Measurements from ENCODE around the gene CTTNBP2NL.
"Not testable (repeated sequence)": the region's sequence is repeated elsewhere in the genome, so short reads cannot be mapped to it uniquely, and the experiment has no call there.

The CTTNBP2NL gene

DNA sequence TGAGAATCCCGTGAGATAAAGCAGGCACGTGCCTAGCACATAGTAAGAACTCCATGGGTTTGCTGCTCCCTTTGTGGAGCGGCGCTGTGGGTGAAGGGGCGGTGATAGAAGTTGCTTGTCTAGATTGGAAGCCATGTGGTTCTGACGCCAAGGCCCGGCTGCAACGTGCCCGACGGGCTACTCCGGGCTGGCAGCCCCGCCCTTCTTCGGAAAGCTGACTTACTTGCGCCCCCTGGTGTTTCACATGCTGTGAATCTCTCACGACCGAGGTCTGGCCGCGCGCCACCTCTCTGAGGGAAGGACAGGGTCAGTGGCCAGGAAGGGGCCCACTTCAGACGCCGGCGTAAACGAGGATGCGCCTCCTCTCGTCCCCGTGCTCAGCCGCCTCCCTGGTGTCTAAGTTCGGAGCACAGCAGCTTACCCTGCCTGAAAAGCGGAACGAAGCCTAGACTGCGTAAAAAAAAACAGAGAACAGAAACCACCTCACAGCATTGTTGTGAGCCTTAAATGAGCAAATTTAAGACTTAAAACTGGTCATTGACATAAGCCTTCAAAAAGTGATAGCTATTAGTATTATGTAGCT, 70.2 kb downstream of the CTTNBP2NL start:
- peak; percentile 92 for DNase-seq

GRCh38 chr1:112470324-112470723, 74.3 kb downstream of the CTTNBP2NL start:
- not testable (repeated sequence) for DNase-seq

DNA sequence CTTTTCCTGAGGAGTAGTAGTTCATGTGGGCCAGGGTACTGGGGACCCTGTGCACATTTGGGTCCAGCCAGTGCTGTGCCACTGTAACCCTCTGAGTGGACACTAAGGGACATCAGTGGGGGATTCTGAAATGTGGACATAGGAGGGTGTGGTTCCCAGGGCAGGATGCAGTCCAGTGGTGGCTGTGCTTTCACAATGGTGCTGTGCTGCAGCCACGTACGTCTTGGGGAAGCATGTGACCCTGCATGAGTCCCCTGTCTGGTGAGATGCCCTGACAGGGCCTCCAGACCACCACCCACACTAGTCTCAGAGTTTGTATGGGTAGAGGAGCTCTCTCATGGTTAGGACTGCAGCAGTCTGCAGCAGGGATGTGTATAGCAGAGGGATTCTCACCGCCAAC, 75.0 kb downstream of the CTTNBP2NL start:
- no peak for DNase-seq

GRCh38 chr1:112472142-112472541, 76.1 kb downstream of the CTTNBP2NL start:
- no peak for DNase-seq

- DNase-seq: no peak
These were observed 81.5 kb downstream of the CTTNBP2NL start for GRCh38 chr1:112477550-112477949.

DNA sequence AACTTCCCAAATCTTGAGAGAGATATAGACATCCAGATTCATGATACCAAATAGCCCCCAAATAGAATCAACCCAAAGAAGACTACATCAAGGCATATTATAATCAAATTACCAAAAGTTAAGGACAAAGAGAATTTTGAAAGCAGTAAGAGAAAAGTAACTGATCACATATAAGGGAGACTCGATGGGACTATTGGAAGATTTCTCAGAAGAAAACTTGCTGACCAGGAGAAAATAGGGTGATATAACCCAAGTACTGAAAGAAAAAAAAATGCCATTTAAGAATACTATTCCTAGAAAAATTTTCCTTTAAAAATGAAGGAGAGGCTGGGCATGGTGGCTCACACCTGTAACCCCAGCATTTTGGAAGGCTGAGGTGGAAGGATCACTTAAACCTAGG, 82.3 kb downstream of the CTTNBP2NL start:
- no peak for DNase-seq

GRCh38 chr1:112486063-112486462, 90.0 kb downstream of the CTTNBP2NL start:
- not testable (repeated sequence) for DNase-seq

GRCh38 chr1:112487686-112488085, 91.7 kb downstream of the CTTNBP2NL start:
- DNase-seq: not testable (repeated sequence)

DNA sequence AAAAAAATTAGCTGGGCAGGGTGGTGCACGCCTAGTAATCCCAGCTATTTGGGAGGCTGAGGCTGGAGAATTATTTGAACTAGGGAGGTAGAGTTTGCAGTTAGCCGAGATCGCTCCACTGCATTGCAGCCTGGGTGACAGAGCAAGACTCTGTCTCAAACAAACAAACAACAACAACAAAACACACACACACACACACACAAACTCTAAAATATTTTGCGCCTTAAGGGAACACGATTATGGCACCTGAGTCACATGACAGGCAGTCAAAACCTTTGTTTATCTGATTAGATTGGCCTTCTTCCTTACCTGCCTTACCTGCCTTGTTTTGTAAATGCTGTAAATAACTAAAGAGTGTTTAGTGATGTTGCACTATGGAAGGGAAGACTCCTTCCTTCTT, 92.1 kb downstream of the CTTNBP2NL start:
- DNase-seq: no peak

DNA sequence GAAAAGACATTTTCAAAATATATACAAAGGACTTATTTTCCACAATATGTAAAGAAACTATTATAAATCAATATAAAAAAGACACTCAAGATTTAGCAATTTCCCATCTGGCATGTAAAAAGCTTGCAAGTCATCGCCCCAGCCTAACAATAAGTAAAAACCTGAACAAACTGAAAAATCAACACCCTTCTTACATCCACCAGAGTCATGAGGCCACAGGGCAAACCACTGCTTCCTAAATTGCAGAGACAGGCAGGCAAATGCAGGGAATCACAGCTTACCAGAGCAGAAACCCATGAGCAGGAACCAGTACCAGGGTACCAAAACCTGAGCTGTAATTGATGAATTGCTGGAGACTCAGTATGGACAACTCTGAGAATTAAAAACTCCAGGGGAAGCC, 96.1 kb downstream of the CTTNBP2NL start:
- DNase-seq: no peak

- no peak for DNase-seq
These were observed 97.3 kb downstream of the CTTNBP2NL start for GRCh38 chr1:112493351-112493750.

- no peak for DNase-seq
These were observed 100.3 kb downstream of the CTTNBP2NL start for GRCh38 chr1:112496290-112496689.

DNA sequence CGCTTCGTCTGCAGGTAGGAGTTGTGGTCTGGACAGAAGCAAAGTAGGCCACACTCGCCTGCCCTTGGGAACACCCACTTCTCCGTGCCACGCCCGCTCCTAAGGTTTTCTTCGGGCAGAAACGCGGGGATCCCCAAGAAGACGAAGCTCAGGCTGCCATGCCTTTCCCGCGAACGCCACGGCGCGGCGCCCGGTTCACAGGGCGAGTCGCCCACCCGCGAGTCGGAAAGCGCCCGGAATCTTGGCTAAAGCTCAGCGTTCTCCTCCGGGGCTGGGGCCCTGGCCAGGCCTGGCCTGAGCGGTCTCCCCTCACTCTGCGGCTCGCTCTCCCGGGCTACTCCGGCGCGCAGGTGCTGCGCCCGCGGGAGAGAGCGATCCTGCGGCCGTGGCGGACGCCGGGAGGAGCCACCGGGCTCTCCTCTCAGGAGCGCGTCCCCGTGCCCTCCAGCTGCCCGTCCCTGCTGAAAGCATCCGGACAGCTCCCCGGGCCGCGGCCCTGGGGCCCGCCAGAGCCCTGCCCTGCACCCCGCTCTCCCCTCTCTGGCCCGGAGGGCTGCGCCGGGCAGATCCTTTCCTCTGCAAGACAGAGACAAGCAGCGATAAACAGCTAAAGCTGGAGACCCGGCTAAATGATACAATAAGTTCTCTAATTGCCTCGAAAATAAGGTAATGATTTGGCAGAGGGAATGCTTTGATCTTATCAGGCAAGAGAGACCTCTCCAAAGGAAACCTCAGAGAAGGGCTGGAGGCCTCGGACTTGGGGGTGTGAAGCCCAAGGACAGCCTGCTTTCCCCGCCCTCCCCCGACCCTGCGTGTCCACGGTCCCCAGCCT, 106.0 kb downstream of the CTTNBP2NL start:
- peak; percentile 87 for DNase-seq

DNA sequence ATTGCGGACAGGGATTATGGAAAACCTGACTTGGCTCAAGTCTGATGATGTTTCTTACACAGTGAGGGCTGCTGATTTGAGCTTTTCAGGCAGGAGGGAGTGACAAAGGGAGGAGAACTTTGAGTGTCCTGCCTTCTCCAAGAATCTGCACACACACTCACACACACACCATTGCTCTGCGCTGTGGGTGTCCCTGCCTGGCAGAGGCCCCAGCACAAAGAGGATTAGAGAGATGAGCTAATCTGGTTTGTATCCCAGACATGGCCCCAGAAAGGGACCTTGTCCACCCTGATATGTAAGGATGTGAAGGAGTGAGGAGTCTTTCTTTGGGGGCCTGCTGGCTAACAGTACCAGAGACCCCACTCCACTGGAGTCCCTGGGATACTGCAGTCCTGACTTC, 106.8 kb downstream of the CTTNBP2NL start:
- DNase-seq: peak; percentile 60

- DNase-seq: no peak
These were observed 108.1 kb downstream of the CTTNBP2NL start for GRCh38 chr1:112504001-112504660.

- DNase-seq: peak; percentile 36
These were observed 108.8 kb downstream of the CTTNBP2NL start for GRCh38 chr1:112504661-112505399.

GRCh38 chr1:112505400-112505785, 109.4 kb downstream of the CTTNBP2NL start:
- no peak for DNase-seq

DNA sequence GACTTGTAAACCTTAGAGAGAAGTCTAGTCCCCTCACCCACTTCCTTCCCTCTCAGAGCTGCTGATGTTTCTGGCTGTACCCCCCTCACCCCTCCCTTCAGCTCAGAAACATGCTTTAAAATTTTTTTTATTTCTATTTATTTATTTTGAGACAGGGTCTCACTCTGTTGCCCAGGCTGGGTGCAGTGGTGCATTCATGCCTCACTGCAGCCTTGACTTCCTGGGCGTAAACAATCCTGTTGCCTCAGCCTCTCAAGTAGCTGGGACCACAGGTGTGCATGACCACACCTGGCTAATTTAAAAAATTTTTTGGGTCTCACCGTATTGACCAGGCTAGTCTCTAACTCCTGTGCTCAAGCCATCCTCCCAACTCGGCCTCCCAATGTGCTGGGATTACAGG, 109.9 kb downstream of the CTTNBP2NL start:
- no peak for DNase-seq

DNA sequence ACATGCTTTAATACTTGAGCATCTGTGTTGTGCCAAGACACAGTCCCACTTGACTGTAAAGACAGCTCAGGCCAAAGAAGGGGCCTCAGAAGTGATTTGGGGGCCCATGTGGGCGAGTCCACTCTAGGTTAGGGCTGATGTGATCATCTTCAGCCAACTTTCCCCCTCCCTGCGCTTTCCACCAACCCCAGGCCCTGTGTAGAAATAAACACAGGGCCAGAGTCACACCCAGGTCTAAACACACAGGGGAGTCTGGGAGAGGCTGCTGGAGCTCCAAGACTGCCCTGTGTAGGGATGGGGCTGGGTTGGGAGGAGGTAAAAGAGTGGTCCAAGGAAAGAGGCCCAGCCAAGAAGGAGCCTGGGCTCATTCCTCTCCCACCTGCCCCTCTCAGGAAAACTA, 110.3 kb downstream of the CTTNBP2NL start:
- no peak for DNase-seq

DNA sequence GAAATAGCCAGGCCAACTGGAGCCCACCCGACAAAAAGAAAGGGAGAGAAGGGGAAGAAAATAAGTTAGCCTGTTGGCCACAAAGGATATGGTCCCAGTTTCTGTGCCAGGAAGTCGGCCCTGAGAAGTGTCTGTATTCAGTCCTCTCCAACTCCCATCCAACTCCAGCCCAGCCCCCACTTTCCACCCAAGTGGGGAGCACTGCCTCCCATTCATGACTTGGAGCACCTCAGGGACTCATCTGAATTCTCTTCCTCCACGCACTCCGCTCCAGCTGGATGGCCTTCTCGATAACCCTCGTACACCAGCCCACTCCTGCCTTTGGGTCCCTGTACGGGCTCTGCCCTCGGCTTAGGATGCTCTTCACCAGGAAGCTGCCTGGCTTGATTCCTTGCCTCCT, 110.7 kb downstream of the CTTNBP2NL start:
- DNase-seq: no peak

- no peak for DNase-seq
These were observed 111.3 kb downstream of the CTTNBP2NL start for GRCh38 chr1:112507336-112507735.

DNA sequence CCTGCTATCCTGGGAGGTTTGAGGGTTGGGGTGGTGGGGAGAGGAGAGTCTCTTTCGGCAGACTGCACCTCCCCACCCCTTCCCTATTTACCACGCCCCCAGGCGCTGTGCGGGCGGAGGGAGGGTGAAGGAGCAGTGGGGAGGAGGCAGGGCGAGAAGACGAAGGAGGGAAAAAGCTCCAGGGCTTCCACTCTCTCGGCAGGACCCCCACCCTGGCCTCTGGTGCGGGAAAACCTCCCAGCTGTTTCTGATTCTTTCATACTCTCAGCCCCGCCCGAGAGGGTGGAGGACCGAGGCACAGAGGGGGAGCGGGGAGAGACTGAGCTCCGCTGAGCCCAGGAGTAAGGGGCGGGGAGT, 111.9 kb downstream of the CTTNBP2NL start:
- DNase-seq: no peak

DNA sequence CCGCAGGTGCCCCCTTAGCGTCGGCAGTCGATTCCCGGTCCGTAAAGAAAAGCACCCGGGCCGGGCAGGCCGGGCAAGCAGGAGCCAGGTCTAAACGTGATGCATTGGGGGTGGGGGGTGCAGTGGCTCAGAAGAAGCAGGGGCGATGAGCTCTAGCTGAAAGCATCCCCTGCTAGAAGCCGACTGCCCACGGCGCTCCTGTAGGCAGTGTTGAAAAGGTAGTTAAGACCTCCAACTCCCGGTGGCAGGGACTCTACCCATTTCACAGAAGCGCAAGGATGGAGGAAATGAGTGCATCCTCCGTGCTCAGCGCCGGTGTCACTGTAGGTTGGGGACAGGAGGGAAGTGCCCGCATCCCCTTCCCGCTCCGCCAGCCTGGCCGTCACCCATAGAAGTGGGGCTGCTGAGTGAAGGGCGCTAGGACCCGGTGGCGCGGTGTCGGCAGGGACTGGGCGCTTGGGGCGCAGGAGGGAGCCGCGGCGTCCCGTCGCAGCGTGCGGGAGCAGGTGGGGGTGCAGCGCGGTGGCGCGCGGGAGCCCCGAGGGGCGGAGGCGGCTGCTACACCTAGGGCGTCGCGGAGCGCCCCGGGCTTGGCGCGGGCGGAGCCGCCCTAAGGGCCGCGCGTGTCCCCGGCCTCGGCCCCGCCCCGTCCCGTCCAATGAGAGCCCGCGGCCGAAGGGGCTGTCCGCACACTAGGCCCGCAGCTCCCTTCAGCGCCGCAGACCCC, 112.4 kb downstream of the CTTNBP2NL start, which contains the start of gene WNT2B:
Gene WNT2B (plus strand): TSS at position 688 of the 727 bp plus-strand sequence. CDS start 298 bp downstream, outside the sequence.
- DNase-seq: peak; percentile 65
